ENCODE measurements around the gene LILRB2. TPM values are rescaled to one million over a fixed set of nuclear protein-coding genes. Genes with fewer than 3 reads are reported as not detected.

The LILRB2 gene
- total and polyA plus RNA-seq, 2 experiments from 2014 or later = not detected

DNA sequence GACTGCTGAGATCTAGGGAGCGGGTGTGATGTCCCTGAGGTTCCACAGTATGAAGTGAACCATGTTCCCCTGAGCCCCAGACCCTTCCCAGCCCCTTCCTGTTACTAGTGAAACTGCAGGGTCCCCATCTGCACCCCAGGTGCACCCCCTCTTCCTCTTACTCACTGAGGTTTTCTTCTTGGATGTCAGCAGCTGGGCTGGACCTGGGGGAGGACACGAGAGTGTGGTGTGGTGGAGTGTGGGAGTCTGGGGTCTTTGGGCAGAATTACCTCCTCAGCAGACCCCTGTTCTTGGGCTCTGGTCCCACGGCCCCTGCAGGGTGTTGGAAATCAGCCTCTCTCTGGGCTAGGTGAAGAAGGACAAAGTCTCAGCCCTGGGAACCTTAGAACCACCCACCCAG is 35.0 kb downstream of the LILRB2 start:
- Histone ChIP-seq H3K79me2 (replicated peaks; ENCODE audit: insufficient read depth) (no peaks in the 10 kb centered on the region), H3K27ac (ENCODE audit: low read depth) (no peak overlapping the region), H3K9me2 (ENCODE audit: insufficient read depth) (no peaks in the 10 kb centered on the region), H3K4me1 (ENCODE audit: insufficient read depth) (no peaks in the 10 kb centered on the region), H2AFZ (no peak overlapping the region), H3K36me3 (ENCODE audit: insufficient read depth) (no peaks in the 10 kb centered on the region), H3F3A (replicated peaks; ENCODE audit: low read depth) (no peaks in the 10 kb centered on the region), H3K4me3 (no peak overlapping the region), H3K27me3 (ENCODE audit: insufficient read depth) (no peaks in the 10 kb centered on the region), H3K4me2 (no peak overlapping the region), H4K20me1 (replicated peaks; ENCODE audit: insufficient read depth) (no peaks in the 10 kb centered on the region)
- Mint-ChIP-seq H3K9me3 (no peaks in the 10 kb centered on the region), H3K36me3 (ENCODE audit: low read depth) (no peaks in the 10 kb centered on the region), H3K27me3 (ENCODE audit: insufficient read depth, low read depth, poor library complexity) (no peaks in the 10 kb centered on the region), H3K4me1 (no peaks in the 10 kb centered on the region), H3K27ac (no peak overlapping the region), H3K4me3 (no peak overlapping the region)
- ATAC-seq (no peak; the same call in 2 of the 3 replicates), DNase-seq (ENCODE audit: low spot score) (no peak)
- TF ChIP-seq STAT1 (IDR thresholded peaks at IDR 0.05; ENCODE audit: unreplicated experiment) (no peak), NANOG (IDR thresholded peaks at IDR 0.05; ENCODE audit: borderline replicate concordance) (no peak), POLR2AphosphoS5 (IDR thresholded peaks at IDR 0.05; ENCODE audit: low read depth) (no peak), JUNB (IDR thresholded peaks at IDR 0.05; ENCODE audit: unreplicated experiment) (no peak), EZH2 (IDR thresholded peaks at IDR 0.05; ENCODE audit: low read depth, unreplicated experiment) (no peak), ZNF331 (CRISPR knock-in tag; IDR thresholded peaks at IDR 0.05; ENCODE audit: low read depth) (no peak), ZNF114 (CRISPR knock-in tag; IDR thresholded peaks at IDR 0.05) (no peak), EZH2phosphoT487 (IDR thresholded peaks at IDR 0.05; ENCODE audit: unreplicated experiment) (no peak), CREB1 (CRISPR knock-in tag; IDR thresholded peaks at IDR 0.05; ENCODE audit: low read depth) (no peak)
- TF ChIP-seq, protein P1, sequence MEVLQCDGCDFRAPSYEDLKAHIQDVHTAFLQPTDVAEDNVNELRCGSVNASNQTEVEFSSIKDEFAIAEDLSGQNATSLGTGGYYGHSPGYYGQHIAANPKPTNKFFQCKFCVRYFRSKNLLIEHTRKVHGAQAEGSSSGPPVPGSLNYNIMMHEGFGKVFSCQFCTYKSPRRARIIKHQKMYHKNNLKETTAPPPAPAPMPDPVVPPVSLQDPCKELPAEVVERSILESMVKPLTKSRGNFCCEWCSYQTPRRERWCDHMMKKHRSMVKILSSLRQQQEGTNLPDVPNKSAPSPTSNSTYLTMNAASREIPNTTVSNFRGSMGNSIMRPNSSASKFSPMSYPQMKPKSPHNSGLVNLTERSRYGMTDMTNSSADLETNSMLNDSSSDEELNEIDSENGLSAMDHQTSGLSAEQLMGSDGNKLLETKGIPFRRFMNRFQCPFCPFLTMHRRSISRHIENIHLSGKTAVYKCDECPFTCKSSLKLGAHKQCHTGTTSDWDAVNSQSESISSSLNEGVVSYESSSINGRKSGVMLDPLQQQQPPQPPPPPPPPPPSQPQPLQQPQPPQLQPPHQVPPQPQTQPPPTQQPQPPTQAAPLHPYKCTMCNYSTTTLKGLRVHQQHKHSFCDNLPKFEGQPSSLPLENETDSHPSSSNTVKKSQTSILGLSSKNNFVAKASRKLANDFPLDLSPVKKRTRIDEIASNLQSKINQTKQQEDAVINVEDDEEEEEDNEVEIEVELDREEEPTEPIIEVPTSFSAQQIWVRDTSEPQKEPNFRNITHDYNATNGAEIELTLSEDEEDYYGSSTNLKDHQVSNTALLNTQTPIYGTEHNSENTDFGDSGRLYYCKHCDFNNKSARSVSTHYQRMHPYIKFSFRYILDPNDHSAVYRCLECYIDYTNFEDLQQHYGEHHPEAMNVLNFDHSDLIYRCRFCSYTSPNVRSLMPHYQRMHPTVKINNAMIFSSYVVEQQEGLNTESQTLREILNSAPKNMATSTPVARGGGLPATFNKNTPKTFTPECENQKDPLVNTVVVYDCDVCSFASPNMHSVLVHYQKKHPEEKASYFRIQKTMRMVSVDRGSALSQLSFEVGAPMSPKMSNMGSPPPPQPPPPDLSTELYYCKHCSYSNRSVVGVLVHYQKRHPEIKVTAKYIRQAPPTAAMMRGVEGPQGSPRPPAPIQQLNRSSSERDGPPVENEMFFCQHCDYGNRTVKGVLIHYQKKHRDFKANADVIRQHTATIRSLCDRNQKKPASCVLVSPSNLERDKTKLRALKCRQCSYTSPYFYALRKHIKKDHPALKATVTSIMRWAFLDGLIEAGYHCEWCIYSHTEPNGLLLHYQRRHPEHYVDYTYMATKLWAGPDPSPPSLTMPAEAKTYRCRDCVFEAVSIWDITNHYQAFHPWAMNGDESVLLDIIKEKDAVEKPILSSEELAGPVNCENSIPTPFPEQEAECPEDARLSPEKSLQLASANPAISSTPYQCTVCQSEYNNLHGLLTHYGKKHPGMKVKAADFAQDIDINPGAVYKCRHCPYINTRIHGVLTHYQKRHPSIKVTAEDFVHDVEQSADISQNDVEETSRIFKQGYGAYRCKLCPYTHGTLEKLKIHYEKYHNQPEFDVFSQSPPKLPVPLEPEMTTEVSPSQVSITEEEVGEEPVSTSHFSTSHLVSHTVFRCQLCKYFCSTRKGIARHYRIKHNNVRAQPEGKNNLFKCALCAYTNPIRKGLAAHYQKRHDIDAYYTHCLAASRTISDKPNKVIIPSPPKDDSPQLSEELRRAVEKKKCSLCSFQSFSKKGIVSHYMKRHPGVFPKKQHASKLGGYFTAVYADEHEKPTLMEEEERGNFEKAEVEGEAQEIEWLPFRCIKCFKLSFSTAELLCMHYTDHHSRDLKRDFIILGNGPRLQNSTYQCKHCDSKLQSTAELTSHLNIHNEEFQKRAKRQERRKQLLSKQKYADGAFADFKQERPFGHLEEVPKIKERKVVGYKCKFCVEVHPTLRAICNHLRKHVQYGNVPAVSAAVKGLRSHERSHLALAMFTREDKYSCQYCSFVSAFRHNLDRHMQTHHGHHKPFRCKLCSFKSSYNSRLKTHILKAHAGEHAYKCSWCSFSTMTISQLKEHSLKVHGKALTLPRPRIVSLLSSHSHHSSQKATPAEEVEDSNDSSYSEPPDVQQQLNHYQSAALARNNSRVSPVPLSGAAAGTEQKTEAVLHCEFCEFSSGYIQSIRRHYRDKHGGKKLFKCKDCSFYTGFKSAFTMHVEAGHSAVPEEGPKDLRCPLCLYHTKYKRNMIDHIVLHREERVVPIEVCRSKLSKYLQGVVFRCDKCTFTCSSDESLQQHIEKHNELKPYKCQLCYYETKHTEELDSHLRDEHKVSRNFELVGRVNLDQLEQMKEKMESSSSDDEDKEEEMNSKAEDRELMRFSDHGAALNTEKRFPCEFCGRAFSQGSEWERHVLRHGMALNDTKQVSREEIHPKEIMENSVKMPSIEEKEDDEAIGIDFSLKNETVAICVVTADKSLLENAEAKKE (CRISPR knock-in tag; IDR thresholded peaks at IDR 0.05) = no peak
- TF ChIP-seq, protein P2, sequence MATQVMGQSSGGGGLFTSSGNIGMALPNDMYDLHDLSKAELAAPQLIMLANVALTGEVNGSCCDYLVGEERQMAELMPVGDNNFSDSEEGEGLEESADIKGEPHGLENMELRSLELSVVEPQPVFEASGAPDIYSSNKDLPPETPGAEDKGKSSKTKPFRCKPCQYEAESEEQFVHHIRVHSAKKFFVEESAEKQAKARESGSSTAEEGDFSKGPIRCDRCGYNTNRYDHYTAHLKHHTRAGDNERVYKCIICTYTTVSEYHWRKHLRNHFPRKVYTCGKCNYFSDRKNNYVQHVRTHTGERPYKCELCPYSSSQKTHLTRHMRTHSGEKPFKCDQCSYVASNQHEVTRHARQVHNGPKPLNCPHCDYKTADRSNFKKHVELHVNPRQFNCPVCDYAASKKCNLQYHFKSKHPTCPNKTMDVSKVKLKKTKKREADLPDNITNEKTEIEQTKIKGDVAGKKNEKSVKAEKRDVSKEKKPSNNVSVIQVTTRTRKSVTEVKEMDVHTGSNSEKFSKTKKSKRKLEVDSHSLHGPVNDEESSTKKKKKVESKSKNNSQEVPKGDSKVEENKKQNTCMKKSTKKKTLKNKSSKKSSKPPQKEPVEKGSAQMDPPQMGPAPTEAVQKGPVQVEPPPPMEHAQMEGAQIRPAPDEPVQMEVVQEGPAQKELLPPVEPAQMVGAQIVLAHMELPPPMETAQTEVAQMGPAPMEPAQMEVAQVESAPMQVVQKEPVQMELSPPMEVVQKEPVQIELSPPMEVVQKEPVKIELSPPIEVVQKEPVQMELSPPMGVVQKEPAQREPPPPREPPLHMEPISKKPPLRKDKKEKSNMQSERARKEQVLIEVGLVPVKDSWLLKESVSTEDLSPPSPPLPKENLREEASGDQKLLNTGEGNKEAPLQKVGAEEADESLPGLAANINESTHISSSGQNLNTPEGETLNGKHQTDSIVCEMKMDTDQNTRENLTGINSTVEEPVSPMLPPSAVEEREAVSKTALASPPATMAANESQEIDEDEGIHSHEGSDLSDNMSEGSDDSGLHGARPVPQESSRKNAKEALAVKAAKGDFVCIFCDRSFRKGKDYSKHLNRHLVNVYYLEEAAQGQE (IDR thresholded peaks at IDR 0.05; ENCODE audit: unreplicated experiment) = no peak
- TF ChIP-seq, protein P3, sequence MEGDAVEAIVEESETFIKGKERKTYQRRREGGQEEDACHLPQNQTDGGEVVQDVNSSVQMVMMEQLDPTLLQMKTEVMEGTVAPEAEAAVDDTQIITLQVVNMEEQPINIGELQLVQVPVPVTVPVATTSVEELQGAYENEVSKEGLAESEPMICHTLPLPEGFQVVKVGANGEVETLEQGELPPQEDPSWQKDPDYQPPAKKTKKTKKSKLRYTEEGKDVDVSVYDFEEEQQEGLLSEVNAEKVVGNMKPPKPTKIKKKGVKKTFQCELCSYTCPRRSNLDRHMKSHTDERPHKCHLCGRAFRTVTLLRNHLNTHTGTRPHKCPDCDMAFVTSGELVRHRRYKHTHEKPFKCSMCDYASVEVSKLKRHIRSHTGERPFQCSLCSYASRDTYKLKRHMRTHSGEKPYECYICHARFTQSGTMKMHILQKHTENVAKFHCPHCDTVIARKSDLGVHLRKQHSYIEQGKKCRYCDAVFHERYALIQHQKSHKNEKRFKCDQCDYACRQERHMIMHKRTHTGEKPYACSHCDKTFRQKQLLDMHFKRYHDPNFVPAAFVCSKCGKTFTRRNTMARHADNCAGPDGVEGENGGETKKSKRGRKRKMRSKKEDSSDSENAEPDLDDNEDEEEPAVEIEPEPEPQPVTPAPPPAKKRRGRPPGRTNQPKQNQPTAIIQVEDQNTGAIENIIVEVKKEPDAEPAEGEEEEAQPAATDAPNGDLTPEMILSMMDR (conservative IDR thresholded peaks at IDR 0.05; ENCODE audit: low read depth in 2 of 2) = no peak
- TF ChIP-seq, protein P4, sequence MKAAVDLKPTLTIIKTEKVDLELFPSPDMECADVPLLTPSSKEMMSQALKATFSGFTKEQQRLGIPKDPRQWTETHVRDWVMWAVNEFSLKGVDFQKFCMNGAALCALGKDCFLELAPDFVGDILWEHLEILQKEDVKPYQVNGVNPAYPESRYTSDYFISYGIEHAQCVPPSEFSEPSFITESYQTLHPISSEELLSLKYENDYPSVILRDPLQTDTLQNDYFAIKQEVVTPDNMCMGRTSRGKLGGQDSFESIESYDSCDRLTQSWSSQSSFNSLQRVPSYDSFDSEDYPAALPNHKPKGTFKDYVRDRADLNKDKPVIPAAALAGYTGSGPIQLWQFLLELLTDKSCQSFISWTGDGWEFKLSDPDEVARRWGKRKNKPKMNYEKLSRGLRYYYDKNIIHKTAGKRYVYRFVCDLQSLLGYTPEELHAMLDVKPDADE (IDR thresholded peaks at IDR 0.05) = no peak

Measured in GM23338 (cell line).